ENCODE results near the gene NFATC2.

The NFATC2 gene

DNA sequence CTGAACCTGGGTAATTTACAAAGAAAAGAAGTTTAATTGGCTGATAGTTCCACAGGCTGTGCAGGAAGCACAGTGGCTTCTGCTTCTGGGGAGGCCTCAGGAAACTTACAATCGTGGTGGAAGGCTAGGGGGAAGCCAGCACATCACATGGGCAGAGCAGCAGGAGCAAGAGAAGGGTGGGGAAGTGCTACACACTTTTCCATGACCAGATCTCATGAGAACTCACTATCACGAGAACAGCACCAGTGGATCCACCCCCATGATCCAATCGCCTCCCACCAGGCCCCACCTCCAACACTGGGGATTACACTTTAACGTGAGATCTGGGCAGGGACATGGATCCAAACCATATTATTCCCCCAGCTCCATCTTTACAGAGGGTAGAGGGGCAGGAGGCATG lies 166.4 kb downstream of the NFATC2 start:
- Histone ChIP-seq H3K4me1 (ENCODE audit: insufficient read depth, insufficient read length) (peaks cover 2% of the 10 kb centered on the region), H3K36me3 (ENCODE audit: insufficient read depth, insufficient read length, low read length) (no peaks in the 10 kb centered on the region), H3K9ac (ENCODE audit: insufficient read length, low read depth) (no peak overlapping the region), H3K4me3 (ENCODE audit: insufficient read length, low read depth) (no peak overlapping the region), H3K9me3 (ENCODE audit: insufficient read depth, low read length) (no peaks in the 10 kb centered on the region), H3K27me3 (ENCODE audit: insufficient read depth, insufficient read length) (no peaks in the 10 kb centered on the region)
- TF ChIP-seq YY1 (IDR thresholded peaks at IDR 0.05; ENCODE audit: insufficient read depth, insufficient read length) (no peak), ZNF274 (IDR thresholded peaks at IDR 0.05; ENCODE audit: low read depth, low read length) (no peak), SUZ12 (IDR thresholded peaks at IDR 0.05; ENCODE audit: extremely low read depth, insufficient read depth, insufficient read length) (no peak)
- DNase-seq (ENCODE audit: low read depth, low spot score), result no peak

DNA sequence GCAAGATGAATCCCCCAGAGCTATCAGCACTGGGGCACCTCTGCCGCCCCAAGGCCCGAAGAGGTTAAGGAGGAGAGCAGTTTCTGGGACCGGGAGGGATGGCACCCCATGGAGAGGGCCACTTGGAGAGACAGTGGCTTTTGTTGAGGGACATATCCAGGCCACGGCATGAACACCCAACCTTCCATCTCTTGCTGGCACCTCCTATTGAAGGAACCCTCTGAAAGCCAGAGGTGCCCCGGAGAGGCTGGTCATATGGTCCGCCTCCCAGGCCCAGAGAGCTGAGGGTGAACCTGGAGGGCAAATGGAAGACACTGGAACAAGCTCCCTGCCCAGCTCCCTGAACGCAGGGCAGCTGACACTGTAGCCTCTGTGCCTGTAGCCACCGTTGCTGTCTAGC lies 167.0 kb downstream of the NFATC2 start:
- DNase-seq (ENCODE audit: low read depth, low spot score), result no peak
- Histone ChIP-seq H3K36me3 (ENCODE audit: insufficient read depth, insufficient read length, low read length) (no peaks in the 10 kb centered on the region), H3K4me1 (ENCODE audit: insufficient read depth, insufficient read length) (peaks cover 2% of the 10 kb centered on the region), H3K4me3 (ENCODE audit: insufficient read length, low read depth) (no peak overlapping the region), H3K9ac (ENCODE audit: insufficient read length, low read depth) (no peak overlapping the region), H3K27me3 (ENCODE audit: insufficient read depth, insufficient read length) (no peaks in the 10 kb centered on the region), H3K9me3 (ENCODE audit: insufficient read depth, low read length) (no peaks in the 10 kb centered on the region)
- no peak for TF ChIP-seq YY1 (IDR thresholded peaks at IDR 0.05; ENCODE audit: insufficient read depth, insufficient read length)
- TF ChIP-seq SUZ12 (IDR thresholded peaks at IDR 0.05; ENCODE audit: extremely low read depth, insufficient read depth, insufficient read length), result no peak
- no peak for TF ChIP-seq ZNF274 (IDR thresholded peaks at IDR 0.05; ENCODE audit: low read depth, low read length)

DNA sequence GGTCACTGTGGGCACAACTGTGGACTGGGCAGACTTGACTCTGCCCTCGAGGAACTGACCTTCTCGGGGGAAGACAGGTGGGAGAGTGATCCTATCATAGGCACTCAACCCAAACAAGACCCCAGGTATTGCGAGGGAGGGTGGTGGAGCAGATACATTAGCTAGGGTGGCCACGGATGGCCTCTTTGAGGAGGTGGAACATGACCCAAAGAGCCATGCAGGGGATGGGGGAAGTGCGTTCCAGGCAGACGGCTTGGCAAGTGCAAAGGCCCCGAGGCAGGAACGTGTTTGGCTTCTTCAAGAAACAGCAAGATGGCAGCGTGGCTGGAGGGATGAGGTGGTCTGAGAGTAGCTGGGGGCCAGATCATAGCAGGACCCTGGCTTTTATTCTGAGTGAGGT lies 167.6 kb downstream of the NFATC2 start:
- TF ChIP-seq YY1 (IDR thresholded peaks at IDR 0.05; ENCODE audit: insufficient read depth, insufficient read length) (no peak), ZNF274 (IDR thresholded peaks at IDR 0.05; ENCODE audit: low read depth, low read length) (no peak), SUZ12 (IDR thresholded peaks at IDR 0.05; ENCODE audit: extremely low read depth, insufficient read depth, insufficient read length) (no peak)
- Histone ChIP-seq H3K27me3 (ENCODE audit: insufficient read depth, insufficient read length) (no peaks in the 10 kb centered on the region), H3K9me3 (ENCODE audit: insufficient read depth, low read length) (no peaks in the 10 kb centered on the region), H3K36me3 (ENCODE audit: insufficient read depth, insufficient read length, low read length) (no peaks in the 10 kb centered on the region), H3K4me3 (ENCODE audit: insufficient read length, low read depth) (no peak overlapping the region), H3K9ac (ENCODE audit: insufficient read length, low read depth) (no peak overlapping the region), H3K4me1 (ENCODE audit: insufficient read depth, insufficient read length) (peaks cover 2% of the 10 kb centered on the region)
- no peak for DNase-seq (ENCODE audit: low read depth, low spot score)

DNA sequence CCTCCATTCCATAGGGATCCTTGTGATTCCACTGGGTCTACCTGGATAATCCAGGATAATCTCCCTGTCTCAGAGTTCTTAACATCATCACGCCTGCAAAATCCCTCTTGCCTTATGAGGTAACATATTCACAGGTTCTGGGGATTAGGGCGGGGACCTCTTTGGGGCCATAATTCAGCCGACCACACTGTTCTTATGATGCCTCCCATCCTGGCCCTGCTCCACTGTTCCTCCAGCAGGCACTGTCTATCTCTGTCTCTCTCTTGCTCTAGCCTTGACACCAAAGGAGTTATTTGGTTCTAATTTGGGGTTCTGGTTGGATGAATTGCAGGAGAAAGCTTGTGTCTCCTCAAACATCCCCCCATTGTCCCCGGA lies 168.1 kb downstream of the NFATC2 start:
- H3K27me3 ChIP-seq (ENCODE audit: insufficient read depth, insufficient read length), result no peaks in the 10 kb centered on the region
- no peak for DNase-seq (ENCODE audit: low read depth, low spot score)
- no peaks in the 10 kb centered on the region for H3K9me3 ChIP-seq (ENCODE audit: insufficient read depth, low read length)
- H3K4me1 ChIP-seq (ENCODE audit: insufficient read depth, insufficient read length), result peaks cover 2% of the 10 kb centered on the region
- no peak overlapping the region for H3K4me3 ChIP-seq (ENCODE audit: insufficient read length, low read depth)
- TF ChIP-seq YY1 (IDR thresholded peaks at IDR 0.05; ENCODE audit: insufficient read depth, insufficient read length) (no peak), ZNF274 (IDR thresholded peaks at IDR 0.05; ENCODE audit: low read depth, low read length) (no peak), SUZ12 (IDR thresholded peaks at IDR 0.05; ENCODE audit: extremely low read depth, insufficient read depth, insufficient read length) (no peak)
- H3K36me3 ChIP-seq (ENCODE audit: insufficient read depth, insufficient read length, low read length), result no peaks in the 10 kb centered on the region
- H3K9ac ChIP-seq (ENCODE audit: insufficient read length, low read depth), result no peak overlapping the region

DNA sequence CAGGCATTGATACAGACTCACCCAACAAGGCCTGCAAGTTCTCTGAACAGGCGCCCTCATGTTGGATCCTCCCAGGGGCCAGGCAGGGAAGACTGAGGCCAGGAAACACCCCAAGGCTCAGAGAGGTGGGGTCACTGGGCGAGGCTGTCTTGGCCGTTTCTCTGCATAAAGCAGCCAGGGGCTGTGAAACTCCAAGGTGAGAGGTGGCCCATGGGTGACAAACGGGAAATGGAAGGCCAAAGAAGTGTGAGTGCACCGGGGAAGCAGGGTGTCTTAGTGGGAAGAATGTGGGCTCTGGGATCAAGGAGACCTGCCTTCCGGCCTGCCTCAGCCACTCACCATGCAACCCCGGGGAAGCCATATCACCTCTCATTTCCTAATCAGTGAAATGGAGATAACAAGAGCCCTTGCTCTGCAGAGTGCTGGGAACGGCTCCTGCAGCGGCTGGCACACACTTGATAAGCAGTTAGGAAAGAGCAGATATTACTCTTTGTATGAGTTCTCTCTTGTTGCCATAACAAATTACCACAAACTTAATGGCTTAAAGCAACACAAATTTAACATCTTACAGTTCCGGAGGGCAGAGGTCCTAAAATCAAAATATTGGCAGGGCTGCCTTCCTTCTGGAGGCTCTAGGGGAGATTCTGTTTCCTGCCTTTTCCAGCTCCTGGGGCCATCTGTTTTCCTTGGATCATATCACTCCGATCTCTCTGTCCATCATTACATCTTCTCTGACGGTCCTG lies 168.6 kb downstream of the NFATC2 start:
- Histone ChIP-seq H3K36me3 (ENCODE audit: insufficient read depth, insufficient read length, low read length) (no peaks in the 10 kb centered on the region), H3K4me1 (ENCODE audit: insufficient read depth, insufficient read length) (peaks cover 2% of the 10 kb centered on the region), H3K4me3 (ENCODE audit: insufficient read length, low read depth) (no peak overlapping the region), H3K27me3 (ENCODE audit: insufficient read depth, insufficient read length) (no peaks in the 10 kb centered on the region), H3K9me3 (ENCODE audit: insufficient read depth, low read length) (no peaks in the 10 kb centered on the region), H3K9ac (ENCODE audit: insufficient read length, low read depth) (no peak overlapping the region)
- no peak for DNase-seq (ENCODE audit: low read depth, low spot score)
- no peak for TF ChIP-seq ZNF274 (IDR thresholded peaks at IDR 0.05; ENCODE audit: low read depth, low read length)
- TF ChIP-seq YY1 (IDR thresholded peaks at IDR 0.05; ENCODE audit: insufficient read depth, insufficient read length), result no peak
- no peak for TF ChIP-seq SUZ12 (IDR thresholded peaks at IDR 0.05; ENCODE audit: extremely low read depth, insufficient read depth, insufficient read length)

DNA sequence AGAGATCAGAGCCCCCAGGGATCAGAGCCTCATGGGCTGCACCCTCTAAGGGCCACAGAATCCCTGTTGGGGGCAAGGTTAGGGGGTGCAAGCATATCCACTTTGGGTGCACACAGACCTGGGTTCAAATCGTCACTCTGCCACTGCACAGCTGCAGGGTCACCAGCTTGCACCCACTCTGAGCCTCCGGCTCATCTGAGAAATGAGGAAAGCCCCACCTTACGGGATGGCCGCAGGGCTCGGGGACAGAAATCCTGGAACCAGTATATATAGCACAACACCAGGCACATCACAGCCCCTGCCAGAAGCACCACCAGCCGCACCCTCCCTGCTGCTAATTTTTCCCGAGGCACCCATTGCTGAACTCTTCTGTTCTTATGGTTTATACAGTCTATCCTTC lies 169.6 kb downstream of the NFATC2 start:
- Histone ChIP-seq H3K9ac (ENCODE audit: insufficient read length, low read depth) (no peak overlapping the region), H3K36me3 (ENCODE audit: insufficient read depth, insufficient read length, low read length) (no peaks in the 10 kb centered on the region), H3K4me3 (ENCODE audit: insufficient read length, low read depth) (no peak overlapping the region), H3K27me3 (ENCODE audit: insufficient read depth, insufficient read length) (no peaks in the 10 kb centered on the region), H3K9me3 (ENCODE audit: insufficient read depth, low read length) (no peaks in the 10 kb centered on the region), H3K4me1 (ENCODE audit: insufficient read depth, insufficient read length) (peaks cover 2% of the 10 kb centered on the region)
- DNase-seq (ENCODE audit: low read depth, low spot score), result no peak
- TF ChIP-seq SUZ12 (IDR thresholded peaks at IDR 0.05; ENCODE audit: extremely low read depth, insufficient read depth, insufficient read length) (no peak), ZNF274 (IDR thresholded peaks at IDR 0.05; ENCODE audit: low read depth, low read length) (no peak), YY1 (IDR thresholded peaks at IDR 0.05; ENCODE audit: insufficient read depth, insufficient read length) (no peak)

DNA sequence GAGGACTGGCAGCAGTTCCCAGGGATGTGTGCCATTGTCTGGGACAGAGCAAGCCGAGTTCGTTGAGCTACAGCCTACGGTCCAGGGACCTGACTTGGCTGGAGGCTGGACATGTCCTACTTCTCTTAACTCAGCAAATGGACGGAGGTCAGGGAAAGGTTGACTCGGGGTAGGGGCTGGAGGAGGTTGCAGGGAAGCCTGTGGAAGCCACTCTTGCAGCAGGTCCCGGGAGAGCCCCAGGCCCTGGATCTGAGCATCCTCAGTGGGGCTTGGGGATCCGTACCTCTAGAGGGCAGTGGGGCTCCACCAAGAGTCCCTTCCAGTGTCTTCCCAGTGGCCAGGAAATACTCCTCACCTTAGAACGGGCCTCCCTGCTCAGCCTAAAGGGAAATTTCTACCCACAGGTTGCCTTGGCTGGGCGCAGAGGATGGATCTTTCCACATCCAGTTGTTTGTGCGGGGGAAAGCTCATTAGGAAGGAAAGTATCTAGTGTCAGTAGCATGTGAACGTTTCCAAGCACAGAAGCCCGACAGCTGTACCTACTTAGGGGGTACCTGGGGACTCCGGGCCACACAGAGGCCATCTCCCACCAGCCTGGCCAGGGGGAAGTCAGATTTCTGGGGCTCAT lies 170.2 kb downstream of the NFATC2 start:
- Histone ChIP-seq H3K4me1 (ENCODE audit: insufficient read depth, insufficient read length) (peaks cover 2% of the 10 kb centered on the region), H3K36me3 (ENCODE audit: insufficient read depth, insufficient read length, low read length) (no peaks in the 10 kb centered on the region), H3K9me3 (ENCODE audit: insufficient read depth, low read length) (no peaks in the 10 kb centered on the region), H3K27me3 (ENCODE audit: insufficient read depth, insufficient read length) (no peaks in the 10 kb centered on the region), H3K4me3 (ENCODE audit: insufficient read length, low read depth) (no peak overlapping the region), H3K9ac (ENCODE audit: insufficient read length, low read depth) (no peak overlapping the region)
- TF ChIP-seq SUZ12 (IDR thresholded peaks at IDR 0.05; ENCODE audit: extremely low read depth, insufficient read depth, insufficient read length) (no peak), ZNF274 (IDR thresholded peaks at IDR 0.05; ENCODE audit: low read depth, low read length) (no peak), YY1 (IDR thresholded peaks at IDR 0.05; ENCODE audit: insufficient read depth, insufficient read length) (no peak)
- peak; percentile 83 for DNase-seq (ENCODE audit: low read depth, low spot score)

All from NT2/D1 (cell line).